Suprapubic skin (tissue), 4 donors: ENCODE results near the gene DNAH8.

Experiments used
- CTCF ChIP-seq, 2 donors: fragments of 200-600 bp in 1 of 2; fragments of 450-650 bp in 1 of 2; sonication (generic) in 1 of 2; IDR thresholded peaks; one replicate each; pipeline ENCODE4 v1.5.1; 2016 to 2019; ENCODE audit warnings: antibody characterized with exemption in 2 of 2, mild to moderate bottlenecking in 1 of 2, moderate library complexity in 1 of 2
- EP300 ChIP-seq: sonication (generic); formaldehyde crosslinking; IDR thresholded peaks from one replicate; pipeline ENCODE4 v1.6.1; 2017; ENCODE audit warnings: antibody characterized with exemption
- POLR2A ChIP-seq, 2 donors: fragments of 450-650 bp; IDR thresholded peaks; one replicate each; pipeline ENCODE4 v1.6.1; 2017; ENCODE audit warnings: antibody characterized with exemption in 2 of 2, mild to moderate bottlenecking in 2 of 2, moderate library complexity in 2 of 2
- POLR2AphosphoS5 ChIP-seq, 3 donors: sonication (generic); formaldehyde crosslinking; IDR thresholded peaks; one replicate each; pipeline ENCODE4 v1.6.1; 2017; ENCODE audit warnings: antibody characterized with exemption in 3 of 3

GRCh38 chr6:38805692-38806091 lies 90.6 kb downstream of the DNAH8 start:
- TF ChIP-seq CTCF (IDR thresholded peaks at IDR 0.05) (no peak), POLR2A (IDR thresholded peaks at IDR 0.05) (no peak), EP300 (no peak), POLR2AphosphoS5 (IDR thresholded peaks at IDR 0.05) (no peak)
